AG04450 (cell line): ENCODE data around the gene KCNE4. TPM values are rescaled to one million over a fixed set of nuclear protein-coding genes. Genes with fewer than 3 reads are reported as not detected.
"Not testable (repeated sequence)": the region's sequence is repeated elsewhere in the genome, so short reads cannot be mapped to it uniquely, and the experiment has no call there.

Experiments used
- CTCF ChIA-PET: fragments of 300-600, 350-600 bp; formaldehyde crosslinking; extraction: SDS; loops from one replicate; lab custom pipeline; 2022; ENCODE audit warnings: antibody characterized with exemption, inconsistent platforms; lab: Charles Lee
- POLR2A ChIA-PET: fragments of 350-600 bp; formaldehyde crosslinking; extraction: SDS; loops from one replicate; lab custom pipeline; 2021; ENCODE audit warnings: antibody characterized with exemption, inconsistent platforms; lab: Yijun Ruan, JAX
- DNase-seq: peaks from one replicate; pipeline ENCODE4 v3.0.0-alpha.2; 2011; ENCODE audit warnings: low read depth, low spot score
- H3K27ac ChIP-seq: one replicate; pipeline ENCODE4 v1.5.1; 2012; ENCODE audit warnings: low read depth, low read length, control low read depth
- H3K27me3 ChIP-seq: one replicate; pipeline ENCODE4 v1.6.0; 2012; ENCODE audit warnings: low read length; ENCODE audit not compliant: control insufficient read depth, insufficient read depth
- H3K4me3 ChIP-seq: 2 replicates; pipeline ENCODE4 v1.5.1; 2011; ENCODE audit warnings: mild to moderate bottlenecking, low read depth, low read length, control low read depth
- H3K9me3 ChIP-seq: 2 replicates; pipeline ENCODE4 v1.5.1; 2012; ENCODE audit warnings: low read length; ENCODE audit not compliant: control insufficient read depth, insufficient read depth
- CTCF ChIP-seq: IDR thresholded peaks from 2 replicates; pipeline ENCODE4 v1.5.1; 2011; ENCODE audit warnings: low read depth, low read length, control low read depth, inconsistent platforms
- polyA plus RNA-seq: library from polyadenylated mRNA; depleted of rRNA; stranded (reverse); fragments of >200 nt; gene quantifications from 2 replicates; pipeline ENCODE4 v1.2.3, GENCODE V29; 2011

The KCNE4 gene
- polyA plus RNA-seq, 1 experiment, result 12.5 TPM

GRCh38 chr2:223076573-223076972 is 24.6 kb downstream of the KCNE4 start:
- H3K27ac ChIP-seq, result no peak overlapping the region
- TF ChIP-seq CTCF, result no peak
- no peaks in the 10 kb centered on the region for H3K27me3 ChIP-seq
- POLR2A ChIA-PET, result no interaction called here
- no peak for DNase-seq
- CTCF ChIA-PET, result no interaction called here
- no peak overlapping the region for H3K4me3 ChIP-seq
- no peaks in the 10 kb centered on the region for H3K9me3 ChIP-seq

DNA sequence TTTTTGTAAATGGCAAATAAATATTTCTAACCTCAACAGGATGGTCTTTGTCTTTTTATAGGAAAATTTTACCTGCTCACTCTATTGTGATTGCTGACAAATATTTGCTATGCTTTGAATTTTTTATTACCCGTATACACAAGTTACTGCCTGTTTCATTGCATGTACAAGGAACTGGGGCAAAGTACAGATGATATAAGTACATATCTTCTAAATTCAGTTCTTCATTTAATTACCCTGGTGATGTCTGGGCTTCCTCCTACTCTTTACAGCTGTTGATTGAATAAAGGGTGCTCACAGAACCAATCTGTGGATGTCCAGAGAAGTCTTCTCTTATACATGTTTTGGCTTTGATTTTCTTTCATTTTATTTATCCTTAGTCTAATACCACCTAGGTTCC is 26.5 kb downstream of the KCNE4 start:
- H3K27ac ChIP-seq, result no peak overlapping the region
- ChIA-PET CTCF (no interaction called here), POLR2A (interaction anchor here (0.6 kb wide), 1 partner anchor 39 kb away, joined by 3 read pairs; no protein-coding TSS in a partner anchor)
- no peaks in the 10 kb centered on the region for H3K9me3 ChIP-seq
- no peak for DNase-seq
- H3K4me3 ChIP-seq, result no peak overlapping the region
- H3K27me3 ChIP-seq, result no peaks in the 10 kb centered on the region
- TF ChIP-seq CTCF, result no peak

- H3K9me3 ChIP-seq, result no peaks in the 10 kb centered on the region
- no peak overlapping the region for H3K4me3 ChIP-seq
- no peaks in the 10 kb centered on the region for H3K27me3 ChIP-seq
- DNase-seq, result no peak
- POLR2A ChIA-PET, result no interaction called here
- TF ChIP-seq CTCF, result no peak
- H3K27ac ChIP-seq, result no peak overlapping the region
- CTCF ChIA-PET, result no interaction called here
These were observed 27.4 kb downstream of the KCNE4 start for GRCh38 chr2:223079378-223079777.

DNA sequence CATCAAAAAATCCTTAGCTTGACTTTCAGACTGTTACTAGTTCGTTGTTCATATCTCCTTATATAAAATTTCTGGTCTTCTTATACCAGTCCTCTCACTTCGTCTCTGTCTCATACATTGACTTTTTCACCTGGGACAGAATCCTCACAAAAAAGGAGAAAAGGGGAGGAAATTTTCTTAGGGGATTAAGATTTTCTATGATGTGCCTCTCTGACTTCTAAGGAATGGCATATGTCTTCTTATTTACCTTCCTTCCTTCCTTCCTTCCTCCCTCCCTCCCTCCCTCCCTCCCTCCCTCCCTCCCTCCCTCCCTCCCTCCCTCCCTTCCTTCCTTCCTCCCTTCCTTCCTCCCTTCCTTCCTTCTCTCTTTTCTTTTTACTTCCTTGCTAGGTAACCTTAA is 27.9 kb downstream of the KCNE4 start:
- Histone ChIP-seq H3K27me3 (no peaks in the 10 kb centered on the region), H3K9me3 (no peaks in the 10 kb centered on the region), H3K27ac (no peak overlapping the region), H3K4me3 (no peak overlapping the region)
- DNase-seq, result no peak
- CTCF ChIA-PET, result no interaction called here
- TF ChIP-seq CTCF, result no peak
- POLR2A ChIA-PET, result no interaction called here

- H3K4me3 ChIP-seq, H3K9me3 ChIP-seq, POLR2A ChIA-PET, H3K27ac ChIP-seq, DNase-seq, H3K27me3 ChIP-seq, CTCF ChIA-PET: not testable (repeated sequence)
These were observed 28.9 kb downstream of the KCNE4 start for GRCh38 chr2:223080790-223081360.
